Loucy (cell line): Measurements from ENCODE around the gene PGS1.

Experiments used
- H2AFZ ChIP-seq: fragments of 200-600 bp; sonication (generic); 2 replicates; pipeline ENCODE4 v1.6.0; 2016; ENCODE audit warnings: antibody characterized with exemption, mild to moderate bottlenecking, low read length, moderate library complexity
- H3F3A ChIP-seq: fragments of 200-600 bp; 2 replicates; pipeline ENCODE4 v1.6.0; 2016; ENCODE audit warnings: antibody characterized with exemption, low read depth, mild to moderate bottlenecking
- H3K27me3 ChIP-seq: fragments of 200-600 bp; sonication (generic); 2 replicates; pipeline ENCODE4 v1.6.1; 2014; ENCODE audit warnings: low read length, mild to moderate bottlenecking; ENCODE audit not compliant: insufficient read depth, poor library complexity, severe bottlenecking
- H3K36me3 ChIP-seq: fragments of 200-600 bp; sonication (generic); 2 replicates; pipeline ENCODE4 v1.6.1; 2016; ENCODE audit warnings: low read length; ENCODE audit not compliant: insufficient read depth
- H3K4me1 ChIP-seq: fragments of 200-600 bp; sonication (generic); 2 replicates; pipeline ENCODE4 v1.5.1; 2014; ENCODE audit warnings: low read length, mild to moderate bottlenecking; ENCODE audit not compliant: insufficient read depth, poor library complexity, severe bottlenecking
- H3K4me2 ChIP-seq: fragments of 200-600 bp; sonication (generic); 2 replicates; pipeline ENCODE4 v1.6.0; 2014; ENCODE audit warnings: antibody characterized with exemption, low read length, low read depth, mild to moderate bottlenecking; ENCODE audit not compliant: poor library complexity, severe bottlenecking
- H3K4me3 ChIP-seq: fragments of 200-600 bp; sonication (generic); 2 replicates; pipeline ENCODE4 v1.5.1; 2014; ENCODE audit warnings: low read length, mild to moderate bottlenecking, mixed read lengths; ENCODE audit not compliant: poor library complexity, severe bottlenecking
- H3K79me2 ChIP-seq: fragments of 200-600 bp; sonication (generic); 2 replicates; pipeline ENCODE4 v1.6.1; 2014; ENCODE audit warnings: low read length; ENCODE audit not compliant: insufficient read depth
- H3K9ac ChIP-seq: fragments of 200-600 bp; sonication (generic); 2 replicates; pipeline ENCODE4 v1.6.0; 2014; ENCODE audit warnings: mild to moderate bottlenecking, low read depth, low read length, moderate library complexity; ENCODE audit not compliant: poor library complexity, severe bottlenecking
- H3K9me2 ChIP-seq: fragments of 200-600 bp; sonication (generic); replicated peaks from 2 replicates; pipeline ENCODE4 v1.6.1; 2016; ENCODE audit warnings: low read depth, low read length, mixed read lengths
- H3K9me3 ChIP-seq: fragments of 200-600 bp; sonication (generic); 2 replicates; pipeline ENCODE4 v1.6.1; 2014; ENCODE audit warnings: mild to moderate bottlenecking, antibody characterized with exemption, low read length, low read depth; ENCODE audit not compliant: insufficient read depth
- H4K20me1 ChIP-seq: fragments of 200-600 bp; sonication (generic); 2 replicates; pipeline ENCODE4 v1.6.0; 2014; ENCODE audit warnings: antibody characterized with exemption, low read length, mild to moderate bottlenecking; ENCODE audit not compliant: insufficient read depth, poor library complexity, severe bottlenecking
- CTCF ChIP-seq: fragments of 200-600 bp; sonication (generic); conservative IDR thresholded peaks from 2 replicates; pipeline ENCODE4 v1.5.1; 2014; ENCODE audit warnings: mild to moderate bottlenecking, antibody characterized with exemption, low read length
- EZH2phosphoT487 ChIP-seq: fragments of 200-600 bp; IDR thresholded peaks from 2 replicates; pipeline ENCODE4 v1.6.1; 2018; ENCODE audit warnings: antibody characterized with exemption, mild to moderate bottlenecking, moderate library complexity, borderline replicate concordance

PGS1 gene

GRCh38 chr17:78399028-78399692, 20.7 kb downstream of the PGS1 start:
- Histone ChIP-seq H3K27me3 (no peaks in the 10 kb centered on the region), H3K4me2 (no peak overlapping the region), H3F3A (no peaks in the 10 kb centered on the region), H3K9ac (no peak overlapping the region), H3K36me3 (peaks cover 97% of the 10 kb centered on the region), H3K79me2 (peaks cover 23% of the 10 kb centered on the region; the same call in 1 of the 2 replicates), H3K9me2 (no peaks in the 10 kb centered on the region), H4K20me1 (peaks cover 15% of the 10 kb centered on the region), H3K4me3 (no peak overlapping the region), H3K9me3 (no peaks in the 10 kb centered on the region), H2AFZ (no peak overlapping the region), H3K4me1 (no peaks in the 10 kb centered on the region)
- TF ChIP-seq CTCF, result no peak
- TF ChIP-seq EZH2phosphoT487, result no peak

GRCh38 chr17:78399693-78400144, 21.3 kb downstream of the PGS1 start:
- Histone ChIP-seq H2AFZ (no peak overlapping the region), H3K27me3 (no peaks in the 10 kb centered on the region), H3K79me2 (peaks cover 18% of the 10 kb centered on the region; the same call in 1 of the 2 replicates), H3K36me3 (peaks cover 97% of the 10 kb centered on the region), H3K4me3 (no peak overlapping the region), H3K9me2 (no peaks in the 10 kb centered on the region), H3K4me1 (no peaks in the 10 kb centered on the region), H3K9me3 (no peaks in the 10 kb centered on the region), H3K4me2 (no peak overlapping the region), H4K20me1 (peaks cover 13% of the 10 kb centered on the region), H3F3A (no peaks in the 10 kb centered on the region), H3K9ac (no peak overlapping the region)
- TF ChIP-seq CTCF (no peak), EZH2phosphoT487 (no peak)

GRCh38 chr17:78400581-78401240, 22.3 kb downstream of the PGS1 start:
- no peaks in the 10 kb centered on the region for H3K9me2 ChIP-seq
- no peaks in the 10 kb centered on the region for H3K4me1 ChIP-seq
- H4K20me1 ChIP-seq, result peaks cover 4% of the 10 kb centered on the region
- peaks cover 97% of the 10 kb centered on the region for H3K36me3 ChIP-seq
- peaks cover 9% of the 10 kb centered on the region; the same call in 1 of the 2 replicates for H3K79me2 ChIP-seq
- no peak overlapping the region for H2AFZ ChIP-seq
- no peaks in the 10 kb centered on the region for H3K9me3 ChIP-seq
- H3K4me2 ChIP-seq, result no peak overlapping the region
- H3K4me3 ChIP-seq, result no peak overlapping the region
- no peak overlapping the region for H3K9ac ChIP-seq
- no peaks in the 10 kb centered on the region for H3K27me3 ChIP-seq
- TF ChIP-seq EZH2phosphoT487 (no peak), CTCF (no peak)
- no peaks in the 10 kb centered on the region for H3F3A ChIP-seq
